ENCODE measurements around the gene FPR2.

GRCh38 chr19:51742789-51743188, 18.2 kb upstream of the FPR2 start:
- TF ChIP-seq CTCF (IDR thresholded peaks at IDR 0.05) (no peak), POLR2AphosphoS5 (IDR thresholded peaks at IDR 0.05) (no peak), POLR2A (IDR thresholded peaks at IDR 0.05) (no peak), EP300 (IDR thresholded peaks at IDR 0.05) (no peak)

All from stomach (tissue), 4 donors.